Lung (tissue), 12 donors: ENCODE data around the gene RCN2. TPM values are rescaled to one million over a fixed set of nuclear protein-coding genes. Genes with fewer than 3 reads are reported as not detected.

Source experiments
- ATAC-seq: fragments of 200-7000 bp; cut with Tn5 transposase; one replicate; pipeline ENCODE4 v1.9.1; 2020; ENCODE audit warnings: moderate number of reproducible peaks; ENCODE audit not compliant: insufficient read depth, low FRiP score
- DNase-seq, 3 donors: peaks; one replicate each; pipeline ENCODE4 v3.0.0-alpha.2; 2013 to 2017
- H3K27ac ChIP-seq, 2 donors: one replicate each; pipeline ENCODE4 v1.5.1; 2013; ENCODE audit warnings: mild to moderate bottlenecking in 2 of 2, moderate library complexity in 2 of 2, control low read depth in 1 of 2, inconsistent platforms in 1 of 2, low read depth in 1 of 2, low read length in 1 of 2
- H3K27me3 ChIP-seq, 3 donors: one replicate each; pipeline ENCODE4 v1.5.1; 2013; ENCODE audit warnings: low read length in 2 of 3; ENCODE audit not compliant: control insufficient read depth in 3 of 3, insufficient read depth in 3 of 3
- H3K36me3 ChIP-seq, 4 donors: one replicate each; pipeline ENCODE4 v1.5.1; 2013; ENCODE audit warnings: low read length in 4 of 4, mild to moderate bottlenecking in 1 of 4, moderate library complexity in 1 of 4; ENCODE audit not compliant: control insufficient read depth in 4 of 4, insufficient read depth in 4 of 4
- H3K4me1 ChIP-seq, 5 donors: one replicate each; pipeline ENCODE4 v1.5.1; 2013; ENCODE audit warnings: low read length in 5 of 5, mild to moderate bottlenecking in 2 of 5, moderate library complexity in 1 of 5; ENCODE audit not compliant: control insufficient read depth in 5 of 5, insufficient read depth in 5 of 5
- H3K4me3 ChIP-seq: one replicate; pipeline ENCODE4 v1.5.1; 2013; ENCODE audit warnings: mild to moderate bottlenecking, control low read depth, moderate library complexity
- H3K9ac ChIP-seq, 2 donors: one replicate each; pipeline ENCODE4 v1.5.1; 2013; ENCODE audit warnings: low read length in 2 of 2, control low read depth in 1 of 2; ENCODE audit not compliant: insufficient read depth in 1 of 2
- H3K9me3 ChIP-seq, 4 donors: one replicate each; pipeline ENCODE4 v1.5.1; 2013; ENCODE audit warnings: low read length in 3 of 4, mild to moderate bottlenecking in 1 of 4, moderate library complexity in 1 of 4; ENCODE audit not compliant: control insufficient read depth in 4 of 4, insufficient read depth in 3 of 4
- CTCF ChIP-seq: IDR thresholded peaks from 2 replicates; pipeline ENCODE4 v1.5.1; 2012; ENCODE audit warnings: mild to moderate bottlenecking; ENCODE audit errors: control extremely low read depth, extremely low read depth
- WGBS, 2 donors: extraction: QIAGEN DNeasy Blood & Tissue Kit; methylation state at CpG; one replicate each; pipeline ENCODE4 v1.1.7; 2013; 5-methylcytosine and 5-hydroxymethylcytosine counted together
- polyA plus RNA-seq, 2 donors: library from polyadenylated mRNA; stranded (reverse); fragments of 200-250 nt; gene quantifications; one replicate each; pipeline ENCODE4 v1.2.1, GENCODE V29; 2013
- total RNA-seq, 2 donors: library from RNA; depleted of rRNA in 1 of 2; stranded (reverse); fragments of >200 nt in 1 of 2; gene quantifications; one replicate each; pipeline ENCODE4 v1.2.1, GENCODE V29; 2014 to 2021
- donor health status: control.
- donor health status: control.
- donor health status: Bipolar disorder and iron deficiency.
- donor health status: healthy.
- donor health status: DM: yes; HTN: yes; CAD: no.

Gene RCN2
- total and polyA plus RNA-seq, 4 donors, result 28.7 to 66.1 (median 34.2) TPM

- Histone ChIP-seq H3K4me1 (no peaks in the 10 kb centered on the region), H3K36me3 (no peaks in the 10 kb centered on the region), H3K27ac (no peak overlapping the region), H3K27me3 (no peaks in the 10 kb centered on the region), H3K9me3 (peaks cover 0 to 7% (median 0%) of the 10 kb centered on the region in 4 donors), H3K9ac (no peak overlapping the region), H3K4me3 (no peak overlapping the region)
- DNase-seq (no peak), ATAC-seq (no peak)
- TF ChIP-seq CTCF, result no peak
- 95% methylated on average over 18 of the region's 18 CpGs for WGBS, 2 donors
Observed at GRCh38 chr15:76978522-76979330, 47.2 kb downstream of the RCN2 start.

- ATAC-seq (no peak), DNase-seq (no peak)
- peaks cover 0 to 2% (median 0%) of the 10 kb centered on the region in 5 donors for H3K4me1 ChIP-seq
- H3K27me3 ChIP-seq, result no peaks in the 10 kb centered on the region
- H3K27ac ChIP-seq, result no peak overlapping the region
- H3K36me3 ChIP-seq, result no peaks in the 10 kb centered on the region
- WGBS, 2 donors, result 85 to 91% methylated on average over 23 of the region's 23 CpGs
- no peak overlapping the region for H3K4me3 ChIP-seq
- no peak for TF ChIP-seq CTCF
- H3K9ac ChIP-seq, result no peak overlapping the region
- peaks cover 0 to 7% (median 0%) of the 10 kb centered on the region in 4 donors for H3K9me3 ChIP-seq
Observed at GRCh38 chr15:76979331-76979925, 47.9 kb downstream of the RCN2 start.

- peaks cover 0 to 2% (median 0%) of the 10 kb centered on the region in 5 donors for H3K4me1 ChIP-seq
- peaks cover 0 to 7% (median 0%) of the 10 kb centered on the region in 4 donors for H3K9me3 ChIP-seq
- H3K36me3 ChIP-seq, result no peaks in the 10 kb centered on the region
- TF ChIP-seq CTCF, result no peak
- H3K4me3 ChIP-seq, result no peak overlapping the region
- WGBS, 2 donors, result 82 to 89% methylated on average over 7 of the region's 7 CpGs
- H3K27me3 ChIP-seq, result no peaks in the 10 kb centered on the region
- DNase-seq, result no peak
- no peak overlapping the region for H3K27ac ChIP-seq
- ATAC-seq, result no peak
- no peak overlapping the region for H3K9ac ChIP-seq
Observed at GRCh38 chr15:76979996-76980520, 48.5 kb downstream of the RCN2 start.
